Activated naive CD4-positive, alpha-beta T cell (primary cell): ENCODE measurements around the gene ETDC.
"Not testable (repeated sequence)": the region's sequence is repeated elsewhere in the genome, so short reads cannot be mapped to it uniquely, and the experiment has no call there.

ENCODE experiments used
- DNase-seq, 4 experiments: peaks; one replicate each; lab custom pipeline; 2025; lab: John Stamatoyannopoulos, UW

ETDC gene

GRCh38 chrX:135309430-135309923 is at the start of gene ETDC:
ETDC (plus strand) TSS chrX:135309480; CDS start chrX:135309480, 0 bp downstream.
- no peak for DNase-seq

DNA sequence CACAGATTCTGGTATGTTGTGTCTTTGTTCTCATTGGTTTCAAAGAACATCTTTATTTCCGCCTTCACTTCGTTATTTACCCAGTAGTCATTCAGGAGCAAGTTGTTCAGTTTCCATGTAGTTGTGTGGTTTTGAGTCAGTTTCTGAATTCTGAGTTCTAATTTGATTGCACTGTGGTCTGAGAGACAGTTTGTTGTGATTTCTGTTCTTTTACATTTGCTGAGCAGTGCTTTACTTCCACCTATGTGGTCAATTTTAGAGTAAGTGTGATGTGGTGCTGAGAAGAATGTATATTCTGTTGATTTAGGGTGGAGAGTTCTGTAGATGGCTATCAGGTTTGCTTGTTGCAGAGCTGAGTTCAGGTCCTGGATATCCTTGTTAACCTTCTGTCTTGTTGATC is 48.3 kb upstream of the ETDC start:
- not testable (repeated sequence) for DNase-seq

DNA sequence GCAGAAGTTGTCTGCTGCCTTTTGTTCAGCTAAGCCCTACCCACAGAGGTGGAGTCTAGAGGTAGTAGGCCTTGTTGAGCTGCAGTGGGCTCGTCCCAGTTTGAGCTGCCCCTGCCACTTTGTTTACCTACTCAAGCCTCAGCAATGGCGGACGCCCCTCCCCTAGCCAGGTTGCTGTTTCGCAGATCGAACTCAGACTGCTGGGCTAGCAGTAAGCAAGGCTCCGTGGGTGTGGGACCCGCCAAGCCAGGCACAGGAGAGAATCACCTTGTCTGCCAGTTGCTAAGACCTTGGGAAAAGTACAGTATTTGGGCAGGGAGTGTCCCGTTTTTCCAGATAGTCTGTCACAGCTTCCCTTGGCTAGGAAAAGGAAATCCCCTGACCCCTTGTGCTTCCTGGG is 45.9 kb upstream of the ETDC start:
- DNase-seq = not testable (repeated sequence)

DNA sequence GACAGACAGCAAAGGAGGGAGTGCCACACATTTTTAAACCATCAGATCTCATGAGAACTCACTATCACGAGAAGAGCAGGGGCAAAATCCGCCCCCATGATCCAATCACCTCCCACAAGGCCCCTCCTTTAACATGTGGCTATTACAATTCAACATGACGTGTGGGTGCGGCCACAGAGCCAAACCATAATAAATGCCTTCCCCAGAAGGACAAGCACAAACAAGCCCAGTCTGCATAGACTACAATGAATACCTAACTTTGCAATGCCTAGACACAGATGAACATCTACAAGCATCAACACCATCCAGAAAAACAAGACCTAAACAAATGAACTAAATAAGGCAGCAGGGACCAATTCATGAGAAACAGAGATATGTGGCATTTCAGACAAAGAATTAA is 45.1 kb upstream of the ETDC start:
- no peak for DNase-seq

DNA sequence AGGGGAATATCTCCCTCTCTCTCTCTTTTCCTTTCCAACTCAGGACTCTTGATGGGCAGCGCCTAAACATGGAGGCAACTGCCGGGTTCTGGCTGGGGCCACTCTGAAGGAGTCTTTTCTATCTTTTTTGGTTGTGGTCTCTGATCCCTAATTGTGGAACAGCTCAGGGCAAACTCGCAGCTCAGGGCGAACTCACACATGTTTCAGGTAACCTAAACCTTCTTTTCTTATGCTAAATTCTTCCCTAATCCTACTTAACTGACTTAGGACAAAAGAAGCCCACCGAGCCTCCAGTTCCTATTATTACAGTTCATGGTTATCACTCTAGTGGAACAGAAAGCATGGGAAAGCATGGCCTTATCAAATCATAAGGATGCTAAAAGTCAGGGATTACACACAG is 36.1 kb upstream of the ETDC start:
- no peak for DNase-seq

- DNase-seq = no peak
These were observed 33.3 kb upstream of the ETDC start for GRCh38 chrX:135275973-135276372.

DNA sequence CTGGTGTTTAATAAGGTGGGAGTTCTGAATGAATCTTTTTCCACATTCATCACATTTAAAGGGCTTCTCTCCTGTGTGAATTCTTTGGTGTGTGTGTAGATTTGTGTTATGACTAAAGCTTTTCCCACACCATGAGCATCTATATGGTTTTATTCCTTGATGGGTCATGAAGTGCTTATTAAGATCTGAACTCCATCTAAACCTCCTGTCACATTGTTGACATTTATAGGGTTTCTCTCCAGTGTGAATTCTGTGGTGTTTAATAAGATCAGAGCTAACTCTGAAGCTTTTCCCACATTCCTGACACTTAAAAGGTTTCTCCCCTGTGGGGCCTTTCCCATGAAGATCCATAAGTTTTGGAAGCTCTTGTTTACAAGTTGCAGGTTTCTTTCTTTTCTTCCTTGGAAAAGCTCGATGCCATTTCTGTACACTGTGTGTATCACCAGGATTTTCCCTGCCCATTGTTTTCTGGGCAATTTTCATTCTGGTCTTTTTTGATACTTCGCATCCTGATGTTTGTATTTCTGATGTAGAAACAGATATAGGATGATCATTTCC is 21.9 kb upstream of the ETDC start:
- DNase-seq = no peak

DNA sequence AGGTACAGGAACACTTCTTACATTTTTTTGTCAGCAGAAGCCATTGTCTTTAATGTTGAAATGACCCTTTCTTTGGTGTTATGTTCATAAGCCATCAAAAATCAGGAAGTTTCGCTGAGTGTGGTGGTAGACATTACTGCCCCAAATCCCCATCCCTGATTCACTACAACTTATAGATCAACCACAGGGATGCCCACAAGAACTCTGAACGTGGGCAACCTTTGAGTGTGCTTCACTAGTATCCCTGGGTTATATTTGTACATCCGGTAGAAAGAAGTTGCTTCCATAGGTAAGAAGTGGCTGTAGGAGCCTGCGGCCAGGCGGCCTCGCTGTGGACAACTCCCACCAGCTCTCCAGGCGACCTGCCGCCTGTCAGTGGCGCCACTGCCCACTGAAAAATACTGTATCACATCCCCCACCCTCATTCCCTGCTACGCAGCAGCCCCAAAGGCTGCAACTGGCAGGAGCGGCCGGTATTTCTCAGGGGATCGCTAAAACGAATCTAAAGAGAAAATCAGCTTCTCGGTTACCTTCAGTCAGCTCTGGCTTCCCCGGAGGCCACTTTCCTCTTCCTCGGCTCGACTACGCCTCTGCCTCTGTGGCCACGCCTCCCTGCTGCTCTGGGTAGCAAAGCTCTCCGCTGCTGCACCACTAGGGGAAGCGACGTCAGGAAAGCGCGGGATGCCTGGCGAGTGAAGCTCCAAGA is 13.9 kb upstream of the ETDC start:
- DNase-seq = peak; percentile 0 to 41 (median 20)

DNA sequence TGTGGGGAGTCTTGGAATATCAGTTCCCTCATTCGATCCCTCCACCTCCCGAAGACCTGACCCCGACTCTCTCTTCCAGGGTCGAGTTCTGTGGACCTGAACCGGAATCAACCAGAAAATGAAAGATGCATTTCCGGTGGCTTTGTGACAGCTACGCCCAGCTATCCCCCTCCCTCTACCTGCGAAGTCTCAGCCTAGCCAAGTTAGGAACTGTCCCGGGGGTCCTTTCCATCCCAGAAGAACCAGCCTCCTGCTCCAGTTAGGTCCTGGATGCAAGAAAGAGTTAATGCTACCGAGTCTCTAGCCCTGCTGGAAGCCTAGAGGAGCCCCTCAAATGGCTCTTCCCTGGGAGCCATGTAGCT is 13.4 kb upstream of the ETDC start:
- DNase-seq = no peak

DNA sequence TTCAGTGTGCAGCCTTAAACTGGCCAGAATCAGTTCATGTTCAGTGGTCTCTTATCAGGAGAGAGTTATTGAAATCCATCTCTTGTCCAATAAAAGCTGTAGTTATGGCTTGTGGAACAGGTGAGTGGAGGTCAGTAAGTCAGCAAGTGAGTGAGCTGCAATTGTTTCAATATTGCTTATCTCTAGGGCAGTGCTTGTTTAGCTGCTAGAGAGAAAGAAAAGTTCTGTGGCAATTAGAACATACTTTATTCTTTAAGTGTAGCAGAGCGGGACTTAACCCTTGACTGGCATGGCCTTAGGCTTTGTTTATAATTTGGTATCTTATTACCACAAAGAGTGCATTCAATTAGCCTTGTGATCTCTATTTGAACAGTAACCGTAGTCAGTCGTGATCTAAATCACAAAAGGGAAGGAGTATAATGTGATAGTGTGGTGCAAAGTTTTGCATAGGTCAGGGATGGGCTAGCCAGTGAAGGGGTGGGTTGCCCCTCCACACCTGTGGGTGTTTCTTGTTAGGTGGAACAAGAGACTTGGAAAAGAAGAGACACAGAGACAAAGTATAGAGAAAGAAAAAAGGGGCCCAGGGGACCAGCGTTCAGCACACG is 6.9 kb upstream of the ETDC start:
- DNase-seq = no peak

DNA sequence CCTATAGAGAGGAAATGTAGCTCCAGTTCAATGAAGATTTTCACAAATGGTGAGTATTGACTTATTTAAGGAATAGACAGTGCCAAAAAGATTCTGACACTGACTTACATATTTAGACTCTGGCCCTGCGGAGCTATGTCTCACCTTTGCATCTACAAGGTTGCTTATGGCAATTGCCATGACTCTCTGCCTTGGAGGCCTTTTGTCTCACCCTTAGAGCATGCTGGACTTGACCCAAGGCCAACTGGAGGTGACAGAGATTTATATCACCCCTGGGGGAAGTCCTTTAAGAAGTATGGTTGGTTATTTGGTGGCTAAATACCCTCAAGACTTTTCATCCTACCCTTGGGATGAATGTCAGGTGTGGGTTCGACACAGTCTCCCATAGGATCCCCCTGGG is 4.5 kb upstream of the ETDC start:
- DNase-seq = no peak

DNA sequence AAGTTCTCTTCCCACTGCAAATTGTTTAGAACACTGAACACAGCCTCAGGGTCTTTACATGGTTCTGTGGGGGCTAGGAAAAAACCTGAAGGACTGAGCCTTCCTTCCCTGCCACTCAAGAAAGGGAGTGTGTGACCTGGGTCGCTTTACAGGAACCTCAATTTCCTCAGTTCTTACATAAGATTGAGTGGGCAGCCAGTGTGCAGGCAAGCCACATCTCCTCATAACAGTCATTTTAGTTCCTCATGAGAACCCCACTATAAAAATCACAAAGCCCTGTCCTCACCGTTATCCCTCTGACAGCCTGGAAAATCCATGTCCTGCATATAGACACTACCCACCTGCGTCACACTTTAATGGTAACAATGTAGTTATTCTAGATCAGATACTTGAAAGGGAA is 2.1 kb upstream of the ETDC start:
- DNase-seq = no peak

DNA sequence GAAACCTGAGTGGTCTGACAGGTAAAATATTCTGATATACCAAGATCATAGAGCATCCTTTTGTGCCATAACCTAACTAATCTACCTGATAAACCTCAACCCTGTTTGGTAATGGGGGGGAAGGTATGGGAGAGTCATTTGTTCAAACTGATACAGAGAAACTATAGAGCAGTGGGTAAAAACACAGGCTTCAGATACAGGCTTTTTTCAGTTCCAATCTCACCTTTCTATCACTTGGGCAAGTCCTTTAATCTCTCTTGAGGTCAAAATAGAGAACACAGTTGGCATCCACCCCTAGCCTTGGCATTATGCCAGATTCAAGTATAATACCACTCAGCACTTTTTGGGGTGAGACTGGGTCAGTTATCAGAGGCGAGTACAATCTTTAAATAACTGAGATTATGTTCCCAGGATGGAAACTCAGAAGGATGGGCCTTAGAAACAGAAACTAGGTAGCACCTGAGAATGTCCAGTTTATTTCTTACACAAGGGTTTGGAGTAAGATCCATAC is 880 bp upstream of the ETDC start:
- DNase-seq = no peak

DNA sequence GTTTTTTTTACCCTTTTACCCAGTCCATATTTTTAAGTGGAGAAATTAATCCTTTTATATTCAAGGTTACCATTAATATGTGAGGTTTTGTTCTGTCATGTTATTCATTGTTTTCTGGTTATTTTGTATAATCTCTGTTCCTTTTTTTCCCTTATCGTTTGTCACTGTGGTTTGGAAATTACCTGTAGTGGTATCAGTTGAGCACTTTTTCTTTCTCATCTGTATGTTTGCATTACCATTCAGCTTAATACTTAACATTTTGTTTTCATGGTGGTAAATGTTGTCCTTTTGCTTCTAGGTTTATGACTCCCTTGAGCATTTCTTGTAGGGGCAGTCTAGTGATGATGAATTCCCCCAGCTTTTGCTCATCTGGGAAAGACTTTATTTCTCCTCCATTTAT is 6.6 kb downstream of the ETDC start:
- DNase-seq = no peak

- DNase-seq = no peak
These were observed 15.2 kb downstream of the ETDC start for GRCh38 chrX:135324463-135324862.

GRCh38 chrX:135325036-135325818 is 15.9 kb downstream of the ETDC start:
- DNase-seq = not testable (repeated sequence)

GRCh38 chrX:135327299-135327698 is 18.0 kb downstream of the ETDC start:
- DNase-seq = no peak

GRCh38 chrX:135328421-135329005 is 19.2 kb downstream of the ETDC start:
- DNase-seq = no peak

GRCh38 chrX:135330706-135331105 is 21.4 kb downstream of the ETDC start:
- DNase-seq = no peak

DNA sequence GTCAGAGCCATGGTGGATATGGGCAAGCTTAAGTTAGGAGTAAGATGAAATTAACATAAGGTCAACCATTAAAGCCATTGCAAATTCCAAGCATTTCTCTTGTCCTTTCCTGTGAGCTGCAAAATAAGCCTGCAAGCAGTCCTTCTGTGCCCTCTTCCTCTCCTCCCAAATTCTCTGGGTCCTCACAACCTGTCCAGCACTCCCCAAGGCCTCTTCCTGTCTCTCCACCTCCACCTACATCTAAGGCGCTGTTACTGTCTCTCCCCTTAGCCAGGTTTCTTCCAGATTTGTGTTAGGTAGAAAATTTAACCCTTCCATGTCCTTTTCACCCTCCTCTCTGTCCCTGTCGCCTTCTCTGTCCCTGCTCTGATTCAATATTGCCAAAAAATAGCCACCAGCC is 22.2 kb downstream of the ETDC start:
- DNase-seq = no peak

GRCh38 chrX:135340831-135341230 is 31.6 kb downstream of the ETDC start:
- no peak for DNase-seq

GRCh38 chrX:135345107-135345589 is 35.9 kb downstream of the ETDC start:
- no peak for DNase-seq
